Measurements from ENCODE around the gene B9D2. TPM values are rescaled to one million over a fixed set of nuclear protein-coding genes. Genes with fewer than 3 reads are reported as not detected.
"Not testable (repeated sequence)": the region's sequence is repeated elsewhere in the genome, so short reads cannot be mapped to it uniquely, and the experiment has no call there.

Gene B9D2, protein sequence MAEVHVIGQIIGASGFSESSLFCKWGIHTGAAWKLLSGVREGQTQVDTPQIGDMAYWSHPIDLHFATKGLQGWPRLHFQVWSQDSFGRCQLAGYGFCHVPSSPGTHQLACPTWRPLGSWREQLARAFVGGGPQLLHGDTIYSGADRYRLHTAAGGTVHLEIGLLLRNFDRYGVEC
- polyA plus RNA-seq (2013, experiment 1 of 2; ENCODE audit: insufficient read length), result 6.1 TPM
- polyA plus RNA-seq (2013, experiment 2 of 2; ENCODE audit: insufficient read length), result 5.4 TPM

DNA sequence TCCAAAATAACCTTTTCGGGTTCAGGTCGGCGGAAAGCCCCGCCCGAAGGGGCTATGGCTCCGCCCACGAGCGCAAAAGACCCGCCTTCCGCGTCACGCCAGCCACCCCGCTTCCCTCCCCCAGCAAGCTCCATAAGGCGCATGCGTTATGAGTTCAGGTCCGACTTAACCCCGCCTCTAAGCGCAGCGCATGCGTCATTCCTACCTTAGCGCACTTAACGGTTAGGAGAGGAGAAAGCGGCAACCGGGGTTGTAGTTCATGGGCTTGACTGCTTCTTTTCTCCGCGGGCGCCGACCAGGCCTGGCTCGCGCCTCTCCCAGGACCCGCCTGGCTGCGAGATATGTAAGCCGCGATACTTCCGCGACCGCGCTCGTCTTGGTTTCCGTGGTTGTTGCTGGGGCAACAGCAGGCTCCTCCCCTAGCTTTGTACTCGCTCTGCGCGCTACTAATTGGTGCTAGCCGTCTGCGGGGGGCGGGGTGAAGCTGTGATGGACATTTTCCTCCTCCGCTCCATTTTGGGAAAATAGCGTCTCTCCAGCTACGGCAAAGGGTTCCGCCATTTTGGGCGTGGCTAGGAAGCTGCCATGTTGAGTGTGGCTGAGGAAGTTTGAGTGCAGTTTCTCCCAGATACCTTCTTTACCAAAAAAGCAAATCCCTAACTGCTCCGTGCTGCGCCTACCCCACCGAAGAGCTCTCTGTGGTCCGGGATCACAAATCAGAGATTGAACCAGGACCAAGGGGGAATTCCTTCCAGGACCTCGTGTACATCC is at the start of gene B9D2:
B9D2 (minus strand) TSS at position 397 of the 771 bp plus-strand sequence. CDS start 630 bp downstream, outside the sequence.
- peak; percentile 99 for DNase-seq

DNA sequence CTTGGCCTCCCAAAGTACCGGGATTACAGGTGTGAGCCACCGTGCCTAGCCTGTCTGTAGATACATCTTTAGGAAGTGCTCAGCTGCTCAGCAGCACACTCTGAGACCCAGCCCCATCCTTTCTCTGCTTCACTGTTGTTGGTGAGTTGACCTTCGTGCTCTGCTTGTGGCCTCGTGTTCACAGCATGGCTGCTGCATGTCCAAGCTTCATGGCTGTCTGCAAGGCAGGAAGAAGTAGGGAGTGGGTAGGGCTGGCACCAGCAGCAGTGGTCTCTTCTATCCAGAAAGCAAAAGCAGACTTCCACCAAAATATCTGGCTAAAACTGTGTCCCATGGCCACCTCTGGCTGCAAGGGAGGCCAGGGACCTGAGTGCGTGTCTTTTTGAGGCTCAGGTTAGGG is 49.0 kb upstream of the B9D2 start:
- DNase-seq, result no peak

DNA sequence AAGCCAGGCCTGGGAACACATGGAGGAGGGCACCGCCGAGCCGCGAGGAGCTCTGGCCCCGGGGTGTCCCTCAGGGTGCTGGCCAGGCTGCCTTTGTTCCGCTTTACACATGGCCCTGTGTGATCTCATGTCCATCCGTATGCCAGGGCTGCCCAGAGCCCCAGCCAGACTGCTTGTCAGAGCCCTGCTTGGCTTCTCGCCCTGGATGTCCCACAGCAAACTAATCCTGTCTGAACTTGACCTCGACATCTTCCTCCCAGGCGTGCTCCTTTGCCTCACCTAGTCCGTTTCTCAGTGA is 48.0 kb upstream of the B9D2 start:
- DNase-seq, result no peak

DNA sequence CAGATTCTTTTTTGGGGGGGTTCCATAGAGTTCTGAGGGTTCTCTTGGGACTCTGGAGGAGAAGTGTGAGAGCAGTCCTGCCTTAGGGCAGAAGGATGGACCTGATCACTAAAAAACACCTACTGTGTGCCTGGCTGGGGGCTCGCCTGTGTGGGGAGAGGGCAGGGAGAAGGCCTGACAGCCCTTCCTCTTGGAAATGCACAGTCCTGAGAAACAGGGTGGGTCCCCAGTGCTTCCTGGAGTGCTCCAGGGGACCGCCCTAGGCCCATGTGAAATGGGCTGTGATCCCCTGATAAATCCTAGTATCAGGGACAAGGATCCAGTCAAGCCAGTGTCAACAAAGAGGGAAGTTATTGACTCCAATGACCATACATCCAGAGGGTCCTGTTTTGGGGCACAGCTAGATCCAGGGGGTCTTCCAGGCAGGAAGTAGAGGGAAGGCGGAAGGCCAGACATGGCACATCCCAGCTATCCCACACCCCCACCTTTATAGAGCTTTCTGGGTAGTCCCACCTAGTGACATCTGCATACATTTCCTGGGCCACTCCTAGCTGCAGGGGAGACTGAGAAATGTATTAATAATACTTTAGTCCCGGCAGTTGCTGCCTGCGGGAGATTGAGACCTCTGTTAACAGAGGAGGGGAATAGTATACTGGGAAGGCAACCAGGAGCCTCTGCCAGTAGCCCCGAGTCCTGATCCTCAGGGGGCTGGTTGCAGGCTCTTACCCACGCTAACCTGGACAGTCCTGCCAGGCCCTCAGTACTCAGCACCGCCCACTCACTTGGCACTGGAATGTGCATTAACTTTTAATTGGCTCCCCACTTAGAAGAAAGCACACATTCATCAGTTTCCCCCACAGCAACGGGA is 47.4 kb upstream of the B9D2 start:
- DNase-seq, result no peak

DNA sequence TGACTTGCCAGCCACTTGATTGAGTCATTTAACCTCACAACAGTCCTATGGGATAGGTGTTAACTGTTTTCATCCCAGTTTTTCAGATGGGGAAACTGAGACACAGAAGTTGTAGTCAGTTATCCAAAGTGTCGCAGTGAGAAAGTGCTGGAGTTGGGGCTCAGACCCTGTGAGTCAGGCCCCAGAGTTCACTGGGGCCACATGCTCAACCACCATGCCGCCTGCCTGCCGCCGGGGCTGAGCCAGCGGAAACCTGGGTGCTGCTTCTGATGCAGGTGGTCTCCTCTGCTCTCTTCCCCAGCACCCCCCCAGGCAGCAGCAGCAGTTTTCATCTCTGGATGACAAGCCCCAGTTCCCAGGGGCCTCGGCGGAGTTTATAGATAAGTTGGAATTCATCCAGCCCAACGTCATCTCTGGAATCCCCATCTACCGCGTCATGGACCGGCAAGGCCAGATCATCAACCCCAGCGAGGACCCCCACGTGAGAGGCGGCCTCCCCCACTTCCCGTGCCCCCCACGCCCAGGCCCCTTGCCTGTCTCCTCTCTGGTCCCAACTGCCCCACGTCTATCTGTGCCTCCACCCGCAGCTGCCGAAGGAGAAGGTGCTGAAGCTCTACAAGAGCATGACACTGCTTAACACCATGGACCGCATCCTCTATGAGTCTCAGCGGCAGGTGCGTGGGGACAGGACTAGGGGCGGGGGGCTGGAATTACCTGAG is 46.5 kb upstream of the B9D2 start:
- DNase-seq, result no peak

DNA sequence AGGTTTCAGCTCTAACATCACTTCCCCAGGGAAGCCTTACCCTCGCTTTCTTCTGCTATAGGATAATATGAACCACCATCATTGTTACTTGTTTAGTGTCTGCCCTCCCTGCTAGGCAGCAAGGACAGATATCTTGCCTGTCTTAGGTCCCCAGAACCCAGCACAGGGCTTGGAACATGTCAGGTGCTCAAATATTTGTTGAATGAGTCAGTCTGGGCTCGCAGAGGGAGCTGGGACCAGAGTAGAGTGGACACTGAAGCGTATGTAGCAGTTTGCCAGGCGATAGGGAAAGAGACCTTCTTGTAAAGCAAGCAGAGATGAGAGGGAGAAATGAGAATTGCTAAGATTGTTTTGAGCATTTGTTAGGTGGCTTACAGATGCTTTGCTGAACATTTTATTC is 45.3 kb upstream of the B9D2 start:
- no peak for DNase-seq

DNA sequence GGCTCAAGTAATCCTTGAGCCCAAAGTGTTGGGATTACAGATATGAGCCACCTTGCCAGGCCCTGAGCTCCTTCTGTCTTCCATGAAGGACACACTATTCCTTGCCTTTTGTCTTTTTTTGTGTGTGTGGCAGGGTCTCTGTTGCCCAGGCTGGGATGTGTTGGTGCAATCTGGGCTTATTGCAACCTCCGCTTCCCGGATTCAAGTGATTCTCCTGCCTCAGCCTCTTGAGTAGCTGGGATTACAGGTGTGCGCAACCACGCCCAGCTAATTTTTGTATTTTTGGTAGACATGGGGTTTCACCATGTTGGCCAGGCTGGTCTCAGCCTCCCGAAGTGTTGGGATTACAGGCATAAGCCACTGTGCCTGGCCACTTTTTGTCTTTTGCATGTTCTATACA is 44.9 kb upstream of the B9D2 start:
- DNase-seq, result not testable (repeated sequence)

DNA sequence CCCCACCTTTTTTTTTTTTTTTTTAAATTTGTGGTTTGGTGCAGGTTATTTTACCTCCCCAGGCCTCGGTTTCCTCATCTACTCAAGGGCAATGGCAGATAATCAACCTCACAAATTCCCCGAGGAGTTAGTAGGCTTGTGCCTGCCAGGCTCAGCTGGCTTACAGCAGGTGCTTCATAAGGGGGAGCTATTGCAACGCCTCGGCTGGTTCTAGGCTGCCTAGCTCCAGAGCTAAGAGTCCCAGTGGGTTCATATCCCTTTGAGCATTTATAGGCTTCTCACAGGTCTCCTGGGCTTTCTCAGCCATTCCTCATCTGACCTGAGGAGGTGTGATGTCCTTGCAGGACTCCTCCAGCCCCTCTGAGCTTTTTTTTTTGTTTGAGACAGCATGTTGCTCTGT is 44.3 kb upstream of the B9D2 start:
- no peak for DNase-seq

DNA sequence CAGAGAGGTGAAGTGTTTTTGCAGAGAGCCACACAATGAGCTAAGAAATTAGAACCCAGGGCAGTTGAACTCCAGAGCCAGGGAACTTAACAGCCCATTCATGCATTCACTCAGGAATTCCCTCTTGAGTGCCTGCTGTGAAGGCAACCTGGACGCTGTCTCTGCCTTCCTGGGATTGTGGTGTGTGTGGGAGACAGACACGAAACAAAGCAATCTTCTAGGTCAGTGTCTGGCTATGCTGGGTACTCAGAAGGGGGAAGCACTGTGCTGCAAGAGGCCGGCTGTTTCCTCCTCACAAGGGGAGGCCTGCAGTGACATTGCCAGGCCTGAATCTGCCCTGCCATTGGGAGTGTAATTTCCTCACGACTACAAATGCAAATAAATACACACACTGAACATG is 43.3 kb upstream of the B9D2 start:
- no peak for DNase-seq

DNA sequence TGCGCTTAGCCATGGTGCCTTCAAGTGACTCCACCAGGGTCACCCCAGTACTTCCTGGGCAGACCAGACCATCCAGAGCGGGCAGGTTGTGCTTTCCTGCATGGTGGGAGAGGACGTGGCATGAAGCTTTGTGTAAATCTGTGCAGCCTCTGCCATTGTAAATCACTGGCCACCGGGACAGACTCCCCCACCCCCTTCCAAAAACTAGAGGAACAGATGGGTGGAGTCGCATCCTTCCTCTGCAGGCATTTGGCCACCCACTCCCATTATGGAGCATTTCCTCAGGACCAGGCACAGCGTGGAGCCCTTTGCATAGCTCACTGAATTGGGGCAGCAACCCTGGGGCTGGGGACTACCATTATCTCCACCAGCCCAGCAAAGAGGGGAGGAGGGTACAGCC is 41.8 kb upstream of the B9D2 start:
- no peak for DNase-seq

DNA sequence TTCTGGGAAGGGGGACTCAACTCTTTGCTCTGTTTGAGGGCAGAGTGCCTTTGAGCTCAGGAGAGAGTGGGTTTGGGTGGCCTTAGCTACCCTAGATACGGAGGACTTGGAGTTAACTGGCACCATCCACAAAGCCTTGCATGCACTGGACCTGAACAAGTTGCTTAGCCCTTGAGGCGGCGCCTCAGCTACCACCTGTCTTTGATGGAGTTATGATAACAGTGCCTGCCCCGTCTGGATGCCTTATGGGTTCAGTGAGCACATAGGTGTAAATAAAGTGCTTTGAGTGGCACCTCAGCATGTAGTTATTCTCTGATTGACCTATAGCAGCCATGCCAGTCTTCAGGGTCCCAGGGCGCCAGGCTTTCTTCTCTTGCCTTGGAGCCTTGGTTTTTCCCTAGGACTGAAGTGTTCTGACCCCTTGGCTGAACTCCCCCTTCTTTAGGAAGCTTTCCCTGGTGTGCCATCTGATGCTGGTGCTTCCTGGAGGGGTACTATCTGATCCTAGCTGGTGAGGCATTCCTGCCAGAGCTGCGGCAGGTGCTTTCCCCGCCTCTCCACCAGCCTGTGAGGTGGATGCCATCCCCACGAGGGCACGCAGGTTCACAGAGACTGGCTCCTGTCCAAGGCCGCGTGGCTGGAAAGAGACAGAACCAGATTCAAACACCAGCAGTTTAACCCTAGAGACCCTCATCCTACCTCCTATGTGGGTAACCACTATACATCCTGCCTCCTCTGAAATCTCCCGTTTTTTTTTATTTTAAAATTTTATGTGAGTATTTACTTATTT is 39.4 kb upstream of the B9D2 start:
- DNase-seq, result no peak

DNA sequence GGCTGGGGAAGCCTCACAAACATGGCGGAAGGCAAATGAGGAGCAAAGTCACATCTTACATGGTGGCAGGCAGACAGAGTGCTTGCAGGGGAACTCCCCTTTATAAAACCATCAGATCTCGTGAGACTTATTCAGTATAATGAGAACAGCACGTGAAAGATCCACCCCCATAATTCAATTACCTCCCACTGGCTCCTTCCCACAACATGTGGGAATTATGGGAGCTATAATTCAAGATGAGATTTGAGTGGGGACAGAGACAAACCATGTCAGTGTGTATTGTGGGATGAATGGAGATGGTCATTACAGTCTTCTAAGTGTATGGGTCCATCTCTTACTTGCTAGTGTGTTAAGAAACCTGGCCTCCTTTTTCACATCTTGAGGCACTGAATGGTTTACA is 38.1 kb upstream of the B9D2 start:
- no peak for DNase-seq

DNA sequence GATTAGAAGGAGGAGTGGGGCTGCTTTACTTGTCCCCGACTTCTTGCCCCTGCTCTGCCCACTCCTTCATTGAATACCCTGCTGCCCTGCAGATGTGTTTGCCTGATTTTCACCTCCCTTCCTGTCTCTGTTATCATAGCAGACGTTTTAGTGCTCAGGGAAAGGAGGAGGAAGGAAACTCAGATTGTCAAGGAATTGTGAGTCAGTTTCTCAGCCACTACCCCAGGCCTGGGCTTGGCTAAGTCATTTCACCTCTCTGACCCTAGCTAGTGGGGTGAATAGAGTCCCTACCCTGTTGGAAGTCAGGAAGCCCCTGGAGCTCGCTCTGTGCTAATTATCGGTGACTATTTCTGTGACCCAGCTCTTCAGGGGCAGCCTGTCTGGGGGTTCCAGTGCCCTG is 37.5 kb upstream of the B9D2 start:
- DNase-seq, result no peak

DNA sequence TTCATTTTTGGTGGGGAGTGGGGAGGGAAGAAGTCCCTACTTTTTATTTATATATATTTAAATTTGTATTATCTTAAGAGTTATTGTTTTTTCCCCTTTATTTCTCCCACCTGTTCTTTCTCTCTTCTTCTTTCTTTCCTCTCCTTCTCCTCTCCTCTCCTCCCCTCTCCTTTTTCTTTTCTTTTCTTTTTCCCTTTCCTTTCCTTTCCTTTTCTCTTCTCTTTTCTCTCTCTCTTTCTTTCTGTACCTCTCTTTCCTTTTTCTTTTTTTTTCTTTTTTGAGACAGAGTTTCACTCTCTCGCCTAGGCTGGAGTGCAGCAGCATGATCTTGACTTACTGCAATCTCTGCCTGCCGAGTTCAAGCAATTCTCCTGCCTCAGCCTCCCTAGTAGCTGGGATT is 35.6 kb upstream of the B9D2 start:
- no peak for DNase-seq

DNA sequence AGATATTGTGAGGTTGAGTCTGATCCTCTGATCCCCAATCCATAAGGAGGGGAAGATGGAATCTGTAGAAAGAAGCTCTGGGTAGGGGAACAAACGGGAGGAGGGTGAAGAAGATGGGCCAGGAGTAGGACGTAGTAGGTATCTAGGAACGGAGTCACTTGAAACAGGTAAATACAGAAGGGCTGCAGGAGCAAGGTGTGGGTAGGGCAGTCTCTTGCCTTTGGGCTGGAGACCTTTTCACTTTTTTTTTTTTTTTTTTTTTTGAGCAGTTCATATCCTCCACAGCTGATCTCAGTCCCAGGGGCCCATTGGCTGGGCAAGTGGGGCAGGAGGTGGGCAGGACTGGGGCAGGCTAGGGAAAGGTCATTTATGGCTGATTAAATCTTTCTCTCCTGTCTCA is 35.1 kb upstream of the B9D2 start:
- DNase-seq, result no peak

DNA sequence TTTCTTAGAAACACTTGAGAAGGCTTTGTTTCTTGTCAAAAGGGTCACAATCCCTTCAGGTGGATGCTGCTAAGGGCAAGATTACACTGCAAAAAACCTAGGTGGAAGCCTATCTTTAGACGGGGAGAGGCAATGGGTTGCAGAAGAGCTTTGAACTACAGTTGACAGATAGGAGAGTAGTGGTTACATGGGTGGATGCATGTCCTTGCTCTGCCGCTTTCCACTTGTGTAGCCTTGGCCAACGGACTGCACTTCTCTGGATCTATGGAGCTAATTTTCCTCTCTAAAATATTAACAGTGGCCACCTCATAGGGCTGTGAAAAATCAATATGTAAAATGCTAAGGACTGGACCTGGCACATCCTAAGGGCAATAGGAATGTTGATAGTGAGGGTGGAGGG is 34.6 kb upstream of the B9D2 start:
- DNase-seq, result no peak

DNA sequence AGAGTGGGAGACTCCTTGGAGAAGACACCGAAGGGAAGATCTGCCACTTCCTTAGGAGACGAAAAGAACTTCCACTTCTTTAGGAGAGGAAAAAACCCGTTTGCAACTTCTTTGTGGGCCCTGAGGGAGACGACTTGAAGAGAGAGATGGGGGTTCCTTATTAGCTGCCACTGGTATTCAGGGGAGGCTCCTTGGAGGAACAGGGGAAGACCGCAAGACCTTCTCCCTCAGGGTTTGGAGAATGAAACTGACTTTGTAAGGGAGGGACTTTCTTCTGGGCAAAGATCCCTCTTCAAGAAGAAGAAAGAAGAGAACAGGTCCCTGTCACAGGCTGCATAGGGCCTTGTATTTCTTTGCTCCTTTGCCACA is 34.1 kb upstream of the B9D2 start:
- no peak for DNase-seq

DNA sequence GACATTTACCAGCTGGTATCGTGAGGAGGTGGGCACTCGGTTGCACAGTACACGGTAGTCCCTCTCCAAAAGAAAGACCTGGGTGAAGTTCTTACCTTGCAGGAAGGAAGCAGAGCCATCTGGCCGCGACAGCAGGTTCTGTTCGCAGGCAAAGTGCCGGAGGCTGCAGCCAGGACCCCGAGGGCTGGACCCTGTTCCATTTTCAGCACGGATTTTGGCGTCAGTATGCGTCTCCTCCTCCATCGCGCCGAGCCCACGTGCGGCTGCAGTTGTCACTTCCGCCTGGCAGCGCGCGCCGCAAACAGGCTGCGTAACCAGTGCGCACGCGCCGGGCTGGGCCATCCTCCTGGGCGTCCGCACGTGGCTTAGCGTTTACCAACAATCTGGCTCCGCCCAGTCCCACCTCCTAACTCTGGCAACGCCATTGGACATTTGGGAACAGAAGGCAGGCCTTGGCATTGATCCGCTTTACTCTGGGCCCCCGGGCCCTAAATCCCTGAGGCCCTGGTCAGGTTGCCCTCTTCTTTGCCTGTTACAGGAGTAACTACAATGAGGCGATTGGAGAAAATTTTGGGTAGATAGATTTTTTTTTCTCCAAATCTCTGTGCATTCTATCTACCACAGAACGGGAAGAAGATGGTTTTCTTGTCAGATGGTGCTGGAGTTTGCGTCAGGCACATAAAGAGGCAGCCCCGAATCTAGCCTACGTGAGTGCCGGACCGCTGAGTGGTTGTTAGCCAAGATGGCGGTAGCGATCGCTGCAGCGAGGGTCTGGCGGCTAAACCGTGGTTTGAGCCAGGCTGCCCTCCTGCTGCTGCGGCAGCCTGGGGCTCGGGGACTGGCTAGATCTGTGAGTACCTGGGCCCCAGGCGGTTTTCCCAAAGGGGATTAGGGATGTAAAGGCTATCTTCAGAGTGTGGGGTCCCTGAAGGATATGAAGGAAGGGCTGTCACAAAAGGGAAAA is 33.4 kb upstream of the B9D2 start, which contains the start of the genes BCKDHA and EXOSC5:
BCKDHA (plus strand) TSS at position 733 of the 964 bp plus-strand sequence; CDS start at position 743, 10 bp downstream.
EXOSC5 (minus strand) TSS at position 274 of the 964 bp plus-strand sequence; CDS start at position 243, 31 bp downstream.
- DNase-seq, result peak; percentile 100

DNA sequence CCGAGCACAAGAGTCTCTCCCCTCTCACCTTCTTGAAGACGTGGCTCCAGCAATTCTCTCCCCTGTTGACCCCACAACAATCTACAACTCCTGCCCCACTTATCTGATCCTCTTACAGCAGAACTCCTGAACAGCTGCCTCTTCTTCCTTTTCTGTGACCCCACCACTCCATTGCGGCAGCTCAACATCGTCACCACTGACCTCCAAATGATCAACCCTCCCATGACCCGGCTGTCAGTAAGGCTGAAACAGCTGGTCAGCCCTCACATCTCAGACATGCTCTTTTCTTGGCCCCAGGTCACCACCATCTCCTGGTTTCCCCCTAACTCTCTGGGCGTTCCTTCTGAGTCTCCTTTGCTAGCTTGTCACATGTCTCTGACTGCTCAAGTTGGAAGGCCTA is 31.4 kb upstream of the B9D2 start:
- DNase-seq, result no peak

DNA sequence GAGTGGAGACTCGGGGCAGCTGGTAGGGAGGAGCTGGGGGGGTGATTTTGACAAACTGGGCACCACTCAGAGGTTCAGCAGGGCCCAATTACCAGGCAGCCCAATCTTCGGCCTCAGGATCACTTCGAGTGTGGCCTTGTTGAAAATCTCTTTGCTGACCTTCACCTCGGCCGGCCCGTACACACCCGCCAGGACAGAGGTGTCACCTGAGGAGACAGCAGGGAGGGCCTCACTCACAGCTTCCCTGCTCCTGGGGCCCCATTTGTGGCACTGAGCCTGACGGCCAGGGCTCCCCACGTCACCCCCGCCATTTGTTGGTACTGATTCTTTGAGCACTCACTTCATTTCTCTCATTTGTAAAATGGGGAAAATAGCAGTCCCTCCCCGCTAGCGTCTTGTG is 28.8 kb upstream of the B9D2 start:
- DNase-seq, result no peak

DNA sequence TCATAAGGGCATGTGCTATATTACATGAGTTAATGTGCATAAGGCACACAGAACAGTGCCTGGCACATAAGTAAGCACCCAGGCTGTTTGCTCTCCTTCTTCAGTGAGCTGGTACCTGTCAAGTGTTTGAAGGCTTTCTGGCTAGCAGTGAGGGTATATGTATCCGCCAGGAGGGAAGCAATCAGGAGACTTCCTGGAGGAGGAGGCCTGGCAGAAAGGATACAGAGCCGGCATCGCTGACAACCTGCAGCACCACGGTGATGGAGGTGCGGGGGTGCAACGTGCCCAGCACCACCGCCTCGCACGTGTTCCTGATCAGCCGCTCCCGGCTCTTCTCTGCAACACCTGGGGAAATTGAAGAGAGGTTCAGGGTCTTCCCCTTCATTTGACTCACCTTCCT is 27.7 kb upstream of the B9D2 start:
- no peak for DNase-seq
